BE2C (cell line): Measurements from ENCODE around the gene KDM5B.

Experiments used
- DNase-seq: peaks from one replicate; pipeline ENCODE4 v3.0.0-alpha.2; 2020
- H3K27me3 ChIP-seq: fragments of 250-450 bp; sonication (Bioruptor Pico); 2 replicates; pipeline ENCODE4 v1.5.1; 2020; ENCODE audit warnings: mild to moderate bottlenecking
- H3K36me3 ChIP-seq: fragments of 250-450 bp; sonication (Bioruptor Pico); 2 replicates; pipeline ENCODE4 v1.5.1; 2020; ENCODE audit warnings: mild to moderate bottlenecking
- H3K4me1 ChIP-seq: fragments of 250-450 bp; sonication (Bioruptor Pico); 2 replicates; pipeline ENCODE4 v1.5.1; 2020
- H3K4me3 ChIP-seq: 2 replicates; pipeline ENCODE4 v1.5.1; 2011; ENCODE audit warnings: low read depth, low read length
- H3K9me3 ChIP-seq: fragments of 250-450 bp; sonication (Bioruptor Pico); 2 replicates; pipeline ENCODE4 v1.5.1; 2020
- CTCF ChIP-seq: IDR thresholded peaks from 2 replicates; pipeline ENCODE4 v1.5.1; 2012; ENCODE audit warnings: mild to moderate bottlenecking, low read depth, low read length

Gene KDM5B

GRCh38 chr1:202850593-202851362, 42.6 kb upstream of the KDM5B start:
- Histone ChIP-seq H3K36me3 (no peaks in the 10 kb centered on the region; the same call in 1 of the 2 replicates), H3K4me1 (no peaks in the 10 kb centered on the region), H3K4me3 (no peak overlapping the region), H3K27me3 (no peaks in the 10 kb centered on the region), H3K9me3 (no peaks in the 10 kb centered on the region)
- no peak for TF ChIP-seq CTCF
- DNase-seq = no peak

DNA sequence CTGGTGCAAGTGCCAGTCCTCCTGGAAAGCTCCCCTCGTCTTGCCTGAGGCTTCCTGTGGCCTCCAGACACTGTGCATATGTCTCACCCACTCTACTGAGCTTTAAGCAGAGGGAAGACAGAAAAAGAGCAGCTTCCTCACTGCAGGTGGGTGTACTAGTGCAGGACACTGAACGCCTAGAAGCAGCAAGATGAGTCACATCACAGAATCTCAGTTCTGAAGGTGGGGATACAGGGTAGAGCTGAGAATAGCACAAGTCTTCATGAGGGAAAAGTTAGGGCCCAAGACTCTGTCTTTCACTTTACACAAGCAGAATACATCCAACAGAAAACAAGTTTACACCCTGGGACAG, 39.9 kb upstream of the KDM5B start:
- Histone ChIP-seq H3K9me3 (no peaks in the 10 kb centered on the region), H3K36me3 (no peaks in the 10 kb centered on the region), H3K27me3 (no peaks in the 10 kb centered on the region), H3K4me3 (no peak overlapping the region), H3K4me1 (no peaks in the 10 kb centered on the region)
- no peak for TF ChIP-seq CTCF
- DNase-seq = no peak

GRCh38 chr1:202844935-202845334, 36.7 kb upstream of the KDM5B start:
- Histone ChIP-seq H3K4me1 (no peaks in the 10 kb centered on the region), H3K27me3 (no peaks in the 10 kb centered on the region), H3K36me3 (no peaks in the 10 kb centered on the region), H3K4me3 (no peak overlapping the region), H3K9me3 (no peaks in the 10 kb centered on the region)
- no peak for DNase-seq
- no peak for TF ChIP-seq CTCF

GRCh38 chr1:202844259-202844658, 36.0 kb upstream of the KDM5B start:
- no peak for DNase-seq
- H3K9me3 ChIP-seq = no peaks in the 10 kb centered on the region
- H3K36me3 ChIP-seq = no peaks in the 10 kb centered on the region
- no peaks in the 10 kb centered on the region for H3K27me3 ChIP-seq
- no peak overlapping the region for H3K4me3 ChIP-seq
- no peak for TF ChIP-seq CTCF
- no peaks in the 10 kb centered on the region for H3K4me1 ChIP-seq

GRCh38 chr1:202843081-202843480, 34.9 kb upstream of the KDM5B start:
- TF ChIP-seq CTCF = no peak
- DNase-seq = no peak

GRCh38 chr1:202837746-202838262, 29.6 kb upstream of the KDM5B start:
- TF ChIP-seq CTCF = no peak
- Histone ChIP-seq H3K9me3 (no peaks in the 10 kb centered on the region), H3K4me1 (no peaks in the 10 kb centered on the region), H3K27me3 (no peaks in the 10 kb centered on the region; the same call in 1 of the 2 replicates), H3K4me3 (no peak overlapping the region), H3K36me3 (no peaks in the 10 kb centered on the region)
- DNase-seq = no peak

More at GRCh38 chr1:202843081-202843480, 34.9 kb upstream of the KDM5B start:
- Histone ChIP-seq H3K36me3 (no peaks in the 10 kb centered on the region), H3K4me1 (no peaks in the 10 kb centered on the region), H3K27me3 (no peaks in the 10 kb centered on the region), H3K9me3 (no peaks in the 10 kb centered on the region), H3K4me3 (no peak overlapping the region)
